GM18870 (cell line): ENCODE results near the gene KLHL26.

Experiments
- ATAC-seq: cut with Tn5 transposase; IDR thresholded peaks from one replicate; pipeline ENCODE4 v1.9.1; 2021; ENCODE audit warnings: moderate library complexity; ENCODE audit not compliant: unreplicated experiment

Gene KLHL26

DNA sequence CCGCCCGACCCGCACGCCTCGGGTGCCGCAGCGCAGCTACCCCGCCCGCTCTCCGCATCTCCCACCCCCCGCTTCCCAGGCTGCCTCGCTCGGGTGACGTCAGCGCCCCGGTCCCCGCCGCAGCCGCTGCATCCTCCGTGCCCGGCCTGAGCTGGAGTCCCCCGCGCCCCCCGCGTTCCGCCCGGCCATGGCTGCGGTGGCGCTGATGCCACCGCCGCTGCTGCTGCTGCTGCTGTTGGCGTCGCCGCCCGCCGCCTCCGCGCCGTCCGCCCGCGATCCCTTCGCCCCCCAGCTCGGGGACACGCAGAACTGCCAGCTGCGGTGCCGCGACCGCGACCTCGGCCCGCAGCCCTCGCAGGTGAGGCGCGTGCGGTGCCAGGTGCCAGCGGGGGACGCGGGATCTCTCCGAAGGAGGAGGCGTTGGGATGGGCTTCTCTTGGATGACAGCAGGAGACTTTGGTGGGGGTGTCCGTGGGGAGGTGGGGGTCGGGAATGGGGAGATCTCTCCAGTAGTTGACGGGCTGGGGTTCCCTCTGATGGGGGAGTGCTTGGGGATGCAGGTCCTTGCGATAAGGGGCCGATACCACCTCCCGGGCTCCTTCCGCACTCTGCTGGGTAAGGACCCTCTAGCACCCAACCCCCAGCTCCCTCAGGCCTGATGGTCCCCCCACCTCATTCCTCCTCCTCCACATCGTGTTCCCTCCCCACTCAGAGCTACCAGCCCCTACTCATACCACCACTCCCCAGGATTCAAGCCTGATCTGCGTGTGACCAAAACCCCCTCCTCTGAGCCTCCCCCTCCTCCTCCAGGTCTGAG lies 23.8 kb upstream of the KLHL26 start, which contains the start of gene TMEM59L:
TSS of gene TMEM59L (plus strand) at position 99 of the 817 bp plus-strand sequence. CDS start at position 188, 89 bp downstream.
- no peak for ATAC-seq

- no peak for ATAC-seq
Measured at GRCh38 chr19:18613589-18614234, 23.1 kb upstream of the KLHL26 start.

DNA sequence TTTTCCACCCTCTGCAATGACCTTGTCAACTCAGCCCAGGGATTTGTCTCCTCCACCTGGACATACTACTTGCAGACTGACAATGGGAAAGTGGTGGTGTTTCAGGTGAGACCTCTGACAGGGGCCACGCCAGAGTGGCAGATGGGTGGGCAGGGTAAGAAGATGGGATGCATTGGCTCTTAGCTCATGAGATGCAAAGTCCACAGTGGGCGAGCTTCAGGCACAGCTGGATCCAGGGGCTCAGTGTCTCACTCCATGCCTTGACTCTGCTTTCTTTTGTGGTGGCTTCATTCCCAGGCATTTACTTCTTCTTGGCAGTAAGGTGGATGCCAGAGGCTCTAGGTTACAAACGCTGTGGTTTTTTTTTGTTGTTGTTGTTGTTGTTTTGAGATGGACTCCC lies 20.8 kb upstream of the KLHL26 start:
- no peak for ATAC-seq

GRCh38 chr19:18617562-18617961 lies 19.3 kb upstream of the KLHL26 start:
- ATAC-seq, result no peak

GRCh38 chr19:18618236-18618635 lies 18.6 kb upstream of the KLHL26 start:
- ATAC-seq, result no peak

GRCh38 chr19:18620311-18620710 lies 16.5 kb upstream of the KLHL26 start:
- ATAC-seq, result no peak

- no peak for ATAC-seq
Measured at GRCh38 chr19:18620902-18621301, 15.9 kb upstream of the KLHL26 start.

- no peak for ATAC-seq
Measured at GRCh38 chr19:18626906-18627305, 9.9 kb upstream of the KLHL26 start.

- ATAC-seq, result no peak
Measured at GRCh38 chr19:18629166-18630088, 7.4 kb upstream of the KLHL26 start.

DNA sequence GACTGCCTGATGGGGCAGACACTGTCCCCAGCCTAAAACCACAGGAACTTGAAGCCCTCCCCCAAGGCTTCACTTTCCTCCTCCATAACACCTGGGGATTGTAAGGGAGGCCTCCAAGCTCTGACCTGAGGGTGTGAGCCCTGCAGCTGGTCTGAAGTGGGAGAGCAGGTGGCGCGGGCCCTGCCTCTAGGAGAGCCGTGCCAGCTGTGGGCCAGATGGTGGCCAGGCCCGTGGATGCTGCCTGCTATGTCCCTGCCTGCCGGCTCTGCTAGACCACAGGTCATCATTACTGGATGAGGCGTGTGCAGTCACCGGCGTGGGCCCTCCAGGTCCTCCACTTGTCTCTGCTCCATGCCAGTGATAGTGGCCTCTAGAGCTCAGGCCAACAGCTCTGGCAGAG lies 3.5 kb upstream of the KLHL26 start:
- ATAC-seq, result no peak

DNA sequence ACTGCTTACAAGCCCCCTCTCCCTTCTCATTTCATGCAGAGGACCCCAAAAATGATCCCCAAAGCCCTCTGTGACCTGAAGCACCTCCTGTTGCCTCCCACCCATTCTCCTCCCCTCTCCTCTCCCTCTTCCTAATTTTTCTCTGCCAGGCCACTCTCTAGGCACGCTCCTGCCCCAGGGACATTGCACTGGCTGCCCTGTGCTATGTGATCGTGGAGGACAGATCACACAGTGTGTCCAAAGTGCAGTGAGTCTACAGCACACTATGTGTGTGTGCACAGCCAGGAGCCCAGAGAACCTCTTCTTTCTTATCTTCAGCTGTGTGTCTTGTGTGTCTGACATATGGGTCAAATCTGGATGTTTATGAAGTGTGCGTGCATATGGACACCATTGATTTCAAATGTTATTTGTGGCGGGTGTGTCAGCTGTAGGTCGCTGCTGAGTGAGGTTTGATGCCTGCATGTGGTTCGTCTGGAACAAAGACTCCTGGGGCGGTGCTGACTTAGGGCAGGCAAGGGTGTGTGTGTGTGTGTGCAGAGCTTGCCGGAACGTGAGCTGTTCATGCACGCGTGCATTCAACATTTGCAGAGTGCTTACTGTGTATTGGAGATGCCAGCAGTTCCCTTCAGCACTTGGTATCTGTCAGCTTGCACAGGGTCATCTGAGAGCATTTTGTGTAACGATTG lies 2.1 kb upstream of the KLHL26 start:
- ATAC-seq, result no peak

DNA sequence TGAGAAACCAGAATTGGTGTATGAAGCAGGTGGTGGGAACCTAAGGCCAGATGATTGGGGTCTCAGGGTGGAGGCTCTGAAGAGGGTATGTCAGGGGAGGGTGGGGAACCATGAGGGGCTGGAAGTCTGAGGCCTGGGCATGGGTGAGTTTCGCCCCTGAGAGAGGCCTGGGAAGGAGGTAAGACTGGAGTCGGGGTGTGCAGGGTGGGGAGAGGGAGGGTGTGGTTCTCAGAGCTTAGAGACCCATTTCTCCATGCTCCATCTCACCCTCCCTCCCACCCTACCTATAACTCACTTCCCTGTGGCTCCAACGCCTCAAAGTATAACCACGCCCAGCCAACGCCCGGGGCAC lies 1.0 kb upstream of the KLHL26 start:
- ATAC-seq, result no peak

- ATAC-seq, result peak; percentile 80
Measured at GRCh38 chr19:18636183-18636968, 452 bp upstream of the KLHL26 start.

GRCh38 chr19:18637673-18638630 lies 1.1 kb downstream of the KLHL26 start:
- ATAC-seq, result no peak

DNA sequence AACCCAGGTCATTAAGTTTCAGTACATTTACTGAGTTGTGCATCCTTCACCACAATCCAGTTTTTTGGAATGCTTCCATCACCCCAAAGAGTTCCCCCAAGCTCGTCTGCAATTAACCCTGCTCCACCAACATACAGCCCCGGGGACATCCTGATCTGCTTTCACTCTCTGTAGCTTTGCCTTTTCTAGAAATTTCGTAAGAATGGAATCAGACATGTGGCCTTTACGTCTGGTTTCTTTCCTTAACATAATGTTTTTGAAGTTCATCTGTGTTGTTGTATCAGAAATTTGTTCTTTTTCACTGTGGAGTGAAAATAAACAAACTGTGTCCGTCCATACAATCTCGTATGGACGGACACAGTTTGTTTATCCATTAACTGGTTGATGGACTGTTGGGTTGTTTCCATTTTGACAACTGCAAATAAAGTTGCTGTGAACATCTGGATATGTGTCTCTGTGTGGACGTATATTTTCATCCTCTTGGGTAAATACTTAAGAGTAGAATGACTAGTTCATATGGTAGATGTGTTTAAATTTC lies 2.9 kb downstream of the KLHL26 start:
- ATAC-seq, result no peak

GRCh38 chr19:18644196-18645034 lies 7.6 kb downstream of the KLHL26 start:
- ATAC-seq, result no peak

DNA sequence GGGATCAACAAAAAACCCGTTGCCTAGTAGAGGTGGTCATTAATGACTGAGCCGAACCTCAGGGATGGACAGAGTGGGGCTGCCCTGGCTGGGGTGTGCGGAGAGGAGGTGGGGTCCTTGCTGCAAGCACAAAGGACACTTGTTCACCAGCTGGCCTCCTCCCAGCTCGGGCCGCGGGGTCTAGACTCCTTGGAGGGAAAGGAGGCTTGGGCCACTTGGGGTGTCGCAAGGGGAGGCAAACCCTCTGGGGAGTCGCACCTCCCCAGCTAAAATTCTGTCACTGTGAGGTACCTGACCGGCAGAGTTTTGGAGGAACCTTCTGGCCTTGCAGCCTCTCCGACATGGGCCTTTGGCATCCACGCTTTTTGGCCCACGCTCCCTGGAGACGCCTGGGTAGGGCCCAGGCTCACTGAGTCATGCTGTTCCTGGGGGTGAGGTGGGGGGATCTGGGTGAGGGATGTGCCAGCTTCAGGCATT lies 8.2 kb downstream of the KLHL26 start:
- no peak for ATAC-seq
